ENCODE measurements around the gene DCTD.
A peak's percentile ranks its signal among the peaks of the same experiment; 100 is the strongest.

Gene DCTD

DNA sequence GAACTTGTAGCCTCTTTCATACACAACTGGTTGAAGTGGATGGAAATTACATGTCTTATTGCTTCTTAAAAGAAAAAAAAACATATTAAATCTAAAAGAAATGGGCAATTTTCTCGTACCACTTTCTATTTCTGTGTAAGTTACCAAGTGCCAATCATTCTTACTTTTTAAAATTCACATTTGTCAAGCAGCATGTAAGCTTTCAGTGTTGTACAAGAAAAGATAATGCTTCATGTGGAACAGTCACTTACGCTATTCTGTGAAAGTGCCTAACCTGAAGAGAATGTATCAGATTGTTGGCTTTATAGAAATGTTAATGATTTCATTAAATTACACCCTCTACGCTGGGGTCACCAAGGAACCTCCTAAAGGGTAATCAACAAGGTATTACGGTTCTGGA is 4.4 kb upstream of the DCTD start:
- intact Hi-C loops (cut with DNase I; ENCODE audit: low total_unique reads), result no loop called here
- no peak for DNase-seq
- TF ChIP-seq, protein P1, sequence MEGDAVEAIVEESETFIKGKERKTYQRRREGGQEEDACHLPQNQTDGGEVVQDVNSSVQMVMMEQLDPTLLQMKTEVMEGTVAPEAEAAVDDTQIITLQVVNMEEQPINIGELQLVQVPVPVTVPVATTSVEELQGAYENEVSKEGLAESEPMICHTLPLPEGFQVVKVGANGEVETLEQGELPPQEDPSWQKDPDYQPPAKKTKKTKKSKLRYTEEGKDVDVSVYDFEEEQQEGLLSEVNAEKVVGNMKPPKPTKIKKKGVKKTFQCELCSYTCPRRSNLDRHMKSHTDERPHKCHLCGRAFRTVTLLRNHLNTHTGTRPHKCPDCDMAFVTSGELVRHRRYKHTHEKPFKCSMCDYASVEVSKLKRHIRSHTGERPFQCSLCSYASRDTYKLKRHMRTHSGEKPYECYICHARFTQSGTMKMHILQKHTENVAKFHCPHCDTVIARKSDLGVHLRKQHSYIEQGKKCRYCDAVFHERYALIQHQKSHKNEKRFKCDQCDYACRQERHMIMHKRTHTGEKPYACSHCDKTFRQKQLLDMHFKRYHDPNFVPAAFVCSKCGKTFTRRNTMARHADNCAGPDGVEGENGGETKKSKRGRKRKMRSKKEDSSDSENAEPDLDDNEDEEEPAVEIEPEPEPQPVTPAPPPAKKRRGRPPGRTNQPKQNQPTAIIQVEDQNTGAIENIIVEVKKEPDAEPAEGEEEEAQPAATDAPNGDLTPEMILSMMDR (IDR thresholded peaks at IDR 0.05), result no peak
- Histone ChIP-seq H3K9me3 (no peaks in the 10 kb centered on the region), H3K27ac (no peak overlapping the region), H3K4me3 (no peak overlapping the region), H3K4me1 (peaks cover 0 to 11% (median 6%) of the 10 kb centered on the region in 4 donors), H3K36me3 (no peaks in the 10 kb centered on the region), H3K27me3 (no peaks in the 10 kb centered on the region)

DNA sequence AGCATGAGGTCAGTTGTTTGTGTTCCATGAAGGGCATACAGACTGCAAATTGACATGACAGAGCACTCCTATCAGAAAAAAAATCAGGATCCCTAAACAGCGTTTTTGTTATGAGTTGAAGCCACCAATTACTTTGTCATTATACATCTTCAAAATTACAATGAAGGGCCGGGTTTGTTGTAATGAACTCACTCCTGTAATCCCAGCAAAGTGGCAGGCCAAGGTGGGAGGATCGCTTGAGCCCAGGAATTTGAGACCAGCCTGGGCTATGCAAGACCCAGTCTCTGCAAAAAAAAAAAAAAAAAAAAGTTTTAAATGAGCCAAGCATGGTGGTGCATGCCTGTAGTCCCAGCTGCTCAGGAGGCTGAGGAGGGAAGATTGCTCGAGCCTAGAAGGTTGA is 3.5 kb upstream of the DCTD start:
- intact Hi-C loops (cut with DNase I; ENCODE audit: low total_unique reads), result no loop called here
- H3K27me3 ChIP-seq, result no peaks in the 10 kb centered on the region

DNA sequence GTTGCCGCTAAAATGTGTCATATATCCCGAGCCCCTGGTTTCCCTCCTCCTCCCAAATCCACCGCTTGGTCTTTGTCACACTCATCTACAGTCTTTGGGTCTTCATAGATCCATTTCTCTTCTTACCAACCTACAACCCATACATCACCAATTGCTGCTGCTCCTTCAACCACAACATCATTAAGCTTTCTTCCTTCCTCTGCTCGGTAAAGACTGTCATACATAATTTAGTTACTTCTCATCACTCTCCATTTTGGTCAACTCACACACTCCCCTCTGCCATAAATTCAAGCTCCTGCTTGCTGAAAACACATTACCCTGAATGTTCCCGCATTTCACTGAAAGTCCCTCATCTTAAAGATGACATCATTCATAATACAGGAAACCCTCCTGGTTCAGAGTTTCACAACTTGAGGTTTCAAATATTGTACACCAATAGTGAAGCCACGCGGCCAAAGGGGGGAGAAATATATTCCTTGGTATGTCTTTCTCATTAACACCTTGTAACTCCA is 1.7 kb upstream of the DCTD start:
- H3K27ac ChIP-seq, result peak overlapping the region in 1 of 2 donors; percentile 92
- no peaks in the 10 kb centered on the region for H3K9me3 ChIP-seq
- intact Hi-C loops (cut with DNase I; ENCODE audit: low total_unique reads), result loop anchor here (10.0 kb wide), 1 partner anchor 1736 kb away; no protein-coding TSS in a partner anchor
- peaks cover 5 to 16% (median 14%) of the 10 kb centered on the region in 3 donors for H3K36me3 ChIP-seq
- no peaks in the 10 kb centered on the region for H3K27me3 ChIP-seq
- DNase-seq, result no peak
- H3K4me3 ChIP-seq, result no peak overlapping the region
- peaks cover 0 to 19% (median 12%) of the 10 kb centered on the region in 4 donors for H3K4me1 ChIP-seq
- TF ChIP-seq, protein P1 (IDR thresholded peaks at IDR 0.05), result no peak

More for the DNA sequence above, 3.5 kb upstream of the DCTD start:
- H3K4me3 ChIP-seq, result no peak overlapping the region
- H3K27ac ChIP-seq, result no peak overlapping the region
- DNase-seq, result no peak
- TF ChIP-seq, protein P1 (IDR thresholded peaks at IDR 0.05), result no peak
- no peaks in the 10 kb centered on the region for H3K36me3 ChIP-seq
- no peaks in the 10 kb centered on the region for H3K9me3 ChIP-seq
- peaks cover 0 to 19% (median 12%) of the 10 kb centered on the region in 4 donors for H3K4me1 ChIP-seq

DNA sequence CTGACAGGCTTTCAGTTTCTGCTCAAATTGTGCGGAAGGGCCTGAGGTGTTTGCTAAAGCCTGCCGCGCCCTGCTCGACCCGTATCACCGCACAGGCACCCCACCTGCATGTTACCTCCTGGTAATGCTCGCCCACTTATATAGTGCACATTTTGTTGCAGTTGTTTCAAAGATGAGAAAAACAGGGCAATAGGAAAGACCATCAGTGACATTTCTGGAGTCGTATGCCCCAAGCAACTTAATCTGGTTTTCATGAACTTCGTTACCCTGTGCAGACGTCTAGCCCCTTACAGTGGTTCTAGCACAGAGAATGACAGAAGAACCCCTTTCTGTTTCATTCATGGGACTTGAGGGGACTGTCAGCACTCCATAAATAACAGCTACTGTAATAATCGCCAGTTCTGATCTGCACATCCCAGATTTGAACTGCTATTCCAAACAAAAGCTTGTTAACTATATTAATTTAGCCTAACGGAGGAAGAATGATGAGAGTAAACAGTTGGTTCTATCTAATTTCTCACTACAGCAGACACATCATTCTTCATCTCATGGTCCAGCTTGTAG is 940 bp upstream of the DCTD start:
- peak overlapping the region; percentile 92 to 95 for H3K27ac ChIP-seq
- TF ChIP-seq, protein P1 (IDR thresholded peaks at IDR 0.05), result no peak
- peaks cover 5 to 22% (median 16%) of the 10 kb centered on the region in 3 donors for H3K36me3 ChIP-seq
- H3K27me3 ChIP-seq, result no peaks in the 10 kb centered on the region
- H3K4me3 ChIP-seq, result peak overlapping the region; percentile 92
- intact Hi-C loops (cut with DNase I; ENCODE audit: low total_unique reads), result loop anchor here (10.0 kb wide), 1 partner anchor 1737 kb away; no protein-coding TSS in a partner anchor
- no peaks in the 10 kb centered on the region for H3K9me3 ChIP-seq
- DNase-seq, result no peak
- H3K4me1 ChIP-seq, result peaks cover 0 to 19% (median 12%) of the 10 kb centered on the region in 4 donors

DNA sequence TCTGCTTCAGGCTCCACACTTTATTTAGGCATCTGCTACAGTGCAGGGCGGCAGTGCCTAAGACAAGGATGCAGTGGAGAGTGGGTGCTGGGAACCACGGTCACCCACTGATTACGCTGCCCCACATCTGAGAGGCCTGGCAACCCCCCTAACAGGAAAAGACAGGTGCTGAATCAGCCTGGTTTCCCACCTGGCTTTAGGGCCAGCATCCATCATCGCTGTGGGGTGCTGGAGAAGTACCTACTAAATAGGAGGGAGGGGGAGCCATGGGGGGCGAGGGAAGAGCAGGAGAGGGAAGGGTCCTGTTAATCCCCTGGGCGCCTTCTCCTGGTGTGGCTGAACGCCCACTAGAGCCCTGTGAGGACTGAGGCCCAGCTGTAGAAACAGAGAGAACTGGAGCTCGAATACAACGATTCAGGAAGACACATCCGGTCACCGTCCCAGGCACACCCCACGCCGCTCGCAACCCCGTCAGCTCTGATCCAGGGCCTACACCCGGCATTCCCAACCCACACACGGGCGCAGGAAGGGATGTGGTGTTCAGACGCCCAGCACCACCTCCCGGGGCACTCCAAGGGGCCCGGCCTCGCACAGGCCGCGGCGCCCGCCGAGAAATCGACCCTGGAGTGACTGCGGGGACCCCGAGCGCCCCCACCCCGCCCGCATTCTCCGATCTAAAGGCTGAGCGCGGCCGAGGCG is 554 bp downstream of the DCTD start:
- peaks cover 5 to 35% (median 29%) of the 10 kb centered on the region in 3 donors for H3K36me3 ChIP-seq
- TF ChIP-seq, protein P1 (IDR thresholded peaks at IDR 0.05), result no peak
- H3K4me1 ChIP-seq, result peaks cover 0 to 19% (median 12%) of the 10 kb centered on the region in 4 donors
- peak overlapping the region; percentile 92 for H3K4me3 ChIP-seq
- peak; percentile 58 to 77 for DNase-seq
- no peaks in the 10 kb centered on the region for H3K27me3 ChIP-seq
- intact Hi-C loops (cut with DNase I; ENCODE audit: low total_unique reads), result loop anchor here (10.0 kb wide), 1 partner anchor 1738 kb away; no protein-coding TSS in a partner anchor
- H3K27ac ChIP-seq, result peak overlapping the region; percentile 92 to 95
- no peaks in the 10 kb centered on the region for H3K9me3 ChIP-seq

Data from tibial artery (tissue), 4 donors.